ENCODE data around the gene PTH2. TPM values are rescaled to one million over a fixed set of nuclear protein-coding genes. Genes with fewer than 3 reads are reported as not detected.
"Not testable (repeated sequence)": the region's sequence is repeated elsewhere in the genome, so short reads cannot be mapped to it uniquely, and the experiment has no call there.

PTH2 gene
- total RNA-seq, 2 donors from 2014 or later, result not detected

- Histone ChIP-seq H3K27ac (no peak overlapping the region), H3K27me3 (no peaks in the 10 kb centered on the region), H3K4me3 (no peak overlapping the region), H3K4me1 (no peaks in the 10 kb centered on the region), H3K36me3 (replicated peaks in 1 of 2; ENCODE audit: insufficient read depth in 1 of 2, low read depth in 2 of 2) (peaks cover 0 to 7% of the 10 kb centered on the region in 2 donors), H3K9me3 (no peaks in the 10 kb centered on the region)
- WGBS, 2 donors, result 89 to 93% methylated on average over 12 of the region's 12 CpGs
- DNase-seq (no peak), ATAC-seq (no peak)
- intact Hi-C loops (cut with DNase I), result no loop called here
- TF ChIP-seq, protein P1, sequence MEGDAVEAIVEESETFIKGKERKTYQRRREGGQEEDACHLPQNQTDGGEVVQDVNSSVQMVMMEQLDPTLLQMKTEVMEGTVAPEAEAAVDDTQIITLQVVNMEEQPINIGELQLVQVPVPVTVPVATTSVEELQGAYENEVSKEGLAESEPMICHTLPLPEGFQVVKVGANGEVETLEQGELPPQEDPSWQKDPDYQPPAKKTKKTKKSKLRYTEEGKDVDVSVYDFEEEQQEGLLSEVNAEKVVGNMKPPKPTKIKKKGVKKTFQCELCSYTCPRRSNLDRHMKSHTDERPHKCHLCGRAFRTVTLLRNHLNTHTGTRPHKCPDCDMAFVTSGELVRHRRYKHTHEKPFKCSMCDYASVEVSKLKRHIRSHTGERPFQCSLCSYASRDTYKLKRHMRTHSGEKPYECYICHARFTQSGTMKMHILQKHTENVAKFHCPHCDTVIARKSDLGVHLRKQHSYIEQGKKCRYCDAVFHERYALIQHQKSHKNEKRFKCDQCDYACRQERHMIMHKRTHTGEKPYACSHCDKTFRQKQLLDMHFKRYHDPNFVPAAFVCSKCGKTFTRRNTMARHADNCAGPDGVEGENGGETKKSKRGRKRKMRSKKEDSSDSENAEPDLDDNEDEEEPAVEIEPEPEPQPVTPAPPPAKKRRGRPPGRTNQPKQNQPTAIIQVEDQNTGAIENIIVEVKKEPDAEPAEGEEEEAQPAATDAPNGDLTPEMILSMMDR (IDR thresholded peaks at IDR 0.05), result no peak
- no peak for TF ChIP-seq POLR2A (IDR thresholded peaks at IDR 0.05)
Observed at GRCh38 chr19:49462492-49462891, 39.3 kb upstream of the PTH2 start.

GRCh38 chr19:49461656-49462055 is 38.4 kb upstream of the PTH2 start:
- no peak for TF ChIP-seq POLR2A (IDR thresholded peaks at IDR 0.05)
- TF ChIP-seq, protein P1 (IDR thresholded peaks at IDR 0.05), result no peak
- no peaks in the 10 kb centered on the region for H3K4me1 ChIP-seq
- no peaks in the 10 kb centered on the region for H3K27me3 ChIP-seq
- WGBS, 2 donors, result 96 to 98% methylated on average over 21 to 24 of the region's 37 CpGs
- ATAC-seq (no peak), DNase-seq (no peak)
- H3K27ac ChIP-seq, result no peak overlapping the region
- intact Hi-C loops (cut with DNase I), result no loop called here
- no peak overlapping the region for H3K4me3 ChIP-seq
- H3K9me3 ChIP-seq, result no peaks in the 10 kb centered on the region
- H3K36me3 ChIP-seq (replicated peaks in 1 of 2; ENCODE audit: insufficient read depth in 1 of 2, low read depth in 2 of 2), result peaks cover 0 to 7% of the 10 kb centered on the region in 2 donors

DNA sequence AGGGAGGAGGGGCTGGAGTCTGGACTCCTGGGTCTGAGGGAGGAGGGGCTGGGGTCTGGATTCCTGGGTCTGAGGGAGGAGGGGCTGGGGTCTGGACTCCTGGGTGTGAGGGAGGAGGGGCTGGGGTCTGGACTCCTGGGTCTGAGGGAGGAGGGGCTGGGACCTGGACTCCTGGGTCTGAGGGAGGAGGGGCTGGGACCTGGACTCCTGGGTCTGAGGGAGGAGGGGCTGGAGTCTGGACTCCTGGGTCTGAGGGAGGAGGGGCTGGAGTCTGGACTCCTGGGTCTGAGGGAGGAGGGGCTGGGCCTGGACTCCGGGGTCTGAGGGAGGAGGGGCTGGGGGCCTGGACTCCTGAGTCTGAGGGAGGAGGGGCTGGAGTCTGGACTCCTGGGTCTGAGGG is 37.9 kb upstream of the PTH2 start:
- WGBS, 2 donors, result 100% methylated on average over 1 of the region's 1 CpG; no CpG with 5 or more reads in 1 of the 2 donors
- H3K4me3 ChIP-seq; H3K27me3 ChIP-seq; H3K27ac ChIP-seq; H3K4me1 ChIP-seq; H3K9me3 ChIP-seq; ATAC-seq; H3K36me3 ChIP-seq (replicated peaks in 1 of 2; ENCODE audit: insufficient read depth in 1 of 2, low read depth in 2 of 2); DNase-seq; intact Hi-C loops (cut with DNase I): not testable (repeated sequence)

DNA sequence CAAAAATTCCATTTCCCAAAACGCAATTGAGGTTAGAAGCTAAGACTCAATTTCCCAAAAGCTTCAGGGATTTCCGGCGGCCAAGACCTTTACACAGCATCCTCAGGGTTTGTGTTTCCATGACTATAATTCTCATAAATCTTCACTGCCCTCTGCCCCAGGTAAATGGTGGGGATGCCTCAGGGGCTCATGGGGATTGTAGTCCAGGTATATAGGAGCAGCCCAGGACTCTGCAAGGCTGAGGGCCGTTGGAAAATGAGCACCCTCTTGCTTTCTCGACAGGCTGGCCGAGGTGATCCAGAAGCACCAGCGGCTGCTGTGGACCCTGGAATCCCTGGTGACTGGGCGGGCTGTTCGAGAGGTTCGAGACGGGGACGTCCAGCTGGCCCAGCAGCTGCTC is 36.1 kb upstream of the PTH2 start:
- Histone ChIP-seq H3K27ac (no peak overlapping the region), H3K9me3 (no peaks in the 10 kb centered on the region), H3K4me1 (peaks cover 2% of the 10 kb centered on the region), H3K27me3 (no peaks in the 10 kb centered on the region), H3K36me3 (replicated peaks in 1 of 2; ENCODE audit: insufficient read depth in 1 of 2, low read depth in 2 of 2) (no peaks in the 10 kb centered on the region), H3K4me3 (no peak overlapping the region)
- no peak for ATAC-seq
- WGBS, 2 donors, result 86 to 89% methylated on average over 4 to 12 of the region's 12 CpGs
- DNase-seq, result no peak
- intact Hi-C loops (cut with DNase I), result no loop called here
- TF ChIP-seq, protein P1 (IDR thresholded peaks at IDR 0.05), result no peak
- TF ChIP-seq POLR2A (IDR thresholded peaks at IDR 0.05), result no peak

GRCh38 chr19:49458567-49458903 is 35.3 kb upstream of the PTH2 start:
- H3K27me3 ChIP-seq, result no peaks in the 10 kb centered on the region
- H3K9me3 ChIP-seq, result no peaks in the 10 kb centered on the region
- ATAC-seq, result no peak
- no peaks in the 10 kb centered on the region for H3K36me3 ChIP-seq (replicated peaks in 1 of 2; ENCODE audit: insufficient read depth in 1 of 2, low read depth in 2 of 2)
- peaks cover 11% of the 10 kb centered on the region for H3K4me1 ChIP-seq
- intact Hi-C loops (cut with DNase I), result no loop called here
- DNase-seq, result no peak
- 88 to 90% methylated on average over 5 of the region's 5 CpGs for WGBS, 2 donors
- H3K27ac ChIP-seq, result no peak overlapping the region
- no peak for TF ChIP-seq POLR2A (IDR thresholded peaks at IDR 0.05)
- TF ChIP-seq, protein P1 (IDR thresholded peaks at IDR 0.05), result no peak
- no peak overlapping the region for H3K4me3 ChIP-seq

Data from body of pancreas (tissue), 4 donors.